GM18499 (cell line): ENCODE data around the gene RETREG1.
"Not testable (repeated sequence)": the region's sequence is repeated elsewhere in the genome, so short reads cannot be mapped to it uniquely, and the experiment has no call there.

Experiments used
- ATAC-seq: cut with Tn5 transposase; IDR thresholded peaks from one replicate; pipeline ENCODE4 v1.9.1; 2021; ENCODE audit warnings: moderate number of reproducible peaks; ENCODE audit not compliant: insufficient read depth, unreplicated experiment

The RETREG1 gene

DNA sequence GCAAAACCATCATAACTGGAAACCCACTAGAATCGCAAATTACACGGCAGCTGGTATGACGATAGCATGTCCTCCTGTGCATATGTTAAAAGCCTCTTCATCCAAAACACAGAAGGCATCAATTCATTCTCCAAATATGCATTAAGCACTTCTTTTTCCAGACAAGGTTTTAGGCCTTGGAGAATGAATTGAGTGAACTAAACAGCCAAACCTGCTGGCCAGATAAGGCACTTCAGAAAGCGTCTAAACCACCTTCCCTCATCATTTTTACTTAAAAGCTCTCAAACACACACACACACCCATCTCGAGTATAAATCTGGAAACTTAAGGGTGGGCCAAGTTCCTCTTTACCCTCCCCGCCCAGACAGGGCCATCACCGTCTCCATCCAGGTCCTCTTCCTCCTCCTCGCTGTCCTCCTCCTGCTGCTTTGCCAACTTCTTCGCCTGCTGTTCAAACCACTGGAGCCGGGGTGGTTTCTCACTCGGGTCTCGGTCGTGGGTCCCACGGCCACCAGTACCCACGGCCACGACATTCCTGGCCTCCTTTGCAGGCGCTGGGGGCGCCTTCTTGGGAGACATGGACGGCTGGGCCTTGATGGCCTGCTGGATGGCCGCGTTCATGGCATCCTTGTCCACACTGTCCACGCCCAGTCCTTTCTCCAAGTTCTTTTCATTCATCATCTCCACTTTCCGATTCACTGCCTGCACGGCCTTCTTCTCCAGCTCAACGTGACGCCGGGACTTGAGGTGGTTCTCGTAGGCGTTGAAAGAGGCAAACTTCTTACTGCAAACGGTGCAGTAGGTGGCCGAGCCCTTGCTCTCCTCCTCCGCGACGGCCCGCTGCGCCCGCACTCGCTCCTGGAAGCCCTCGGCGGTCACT is 151.9 kb downstream of the RETREG1 start:
- no peak for ATAC-seq

- no peak for ATAC-seq
These were observed 152.6 kb downstream of the RETREG1 start for GRCh38 chr5:16464231-16464630.

DNA sequence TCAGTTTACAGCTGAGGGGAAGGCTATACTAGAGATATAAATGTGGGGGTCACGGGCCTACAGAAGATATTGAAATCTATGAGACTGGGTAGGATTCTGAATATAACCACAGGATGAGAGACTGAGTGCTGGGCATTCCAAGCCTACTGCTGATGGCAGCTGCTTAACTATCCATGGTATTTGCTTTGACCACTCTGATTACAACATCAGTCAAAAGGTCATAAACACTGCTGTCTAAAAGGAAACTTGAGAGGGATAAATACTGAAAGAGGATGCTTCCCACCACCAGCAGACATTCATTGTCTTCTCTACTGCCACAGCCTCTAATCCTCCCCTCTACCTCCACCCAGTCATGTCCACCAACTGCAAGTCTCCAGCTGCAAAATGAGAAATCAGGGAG is 155.0 kb downstream of the RETREG1 start:
- no peak for ATAC-seq

- no peak for ATAC-seq
These were observed 155.8 kb downstream of the RETREG1 start for GRCh38 chr5:16461026-16461425.

- no peak for ATAC-seq
These were observed 157.3 kb downstream of the RETREG1 start for GRCh38 chr5:16459451-16459850.

- ATAC-seq = no peak
These were observed 158.9 kb downstream of the RETREG1 start for GRCh38 chr5:16457853-16458252.

DNA sequence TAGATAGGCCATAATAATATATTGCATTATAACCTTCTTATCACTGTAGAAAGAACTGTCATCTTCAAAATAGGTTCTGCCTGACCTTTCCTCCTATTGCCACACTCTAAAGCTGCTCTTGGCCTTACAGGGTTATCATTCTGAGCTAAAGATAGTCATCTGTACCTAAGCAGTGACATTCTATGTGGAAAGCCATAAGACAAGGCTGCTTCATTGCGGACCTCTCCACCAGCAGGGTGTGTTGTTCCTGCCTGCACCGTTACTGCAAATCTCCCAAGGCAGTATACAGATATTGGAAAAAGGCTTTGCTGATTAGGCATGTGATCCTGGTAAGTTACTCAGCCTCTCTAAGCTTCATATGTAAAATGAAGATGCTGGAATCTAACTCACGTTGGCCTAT is 159.3 kb downstream of the RETREG1 start:
- ATAC-seq = no peak

DNA sequence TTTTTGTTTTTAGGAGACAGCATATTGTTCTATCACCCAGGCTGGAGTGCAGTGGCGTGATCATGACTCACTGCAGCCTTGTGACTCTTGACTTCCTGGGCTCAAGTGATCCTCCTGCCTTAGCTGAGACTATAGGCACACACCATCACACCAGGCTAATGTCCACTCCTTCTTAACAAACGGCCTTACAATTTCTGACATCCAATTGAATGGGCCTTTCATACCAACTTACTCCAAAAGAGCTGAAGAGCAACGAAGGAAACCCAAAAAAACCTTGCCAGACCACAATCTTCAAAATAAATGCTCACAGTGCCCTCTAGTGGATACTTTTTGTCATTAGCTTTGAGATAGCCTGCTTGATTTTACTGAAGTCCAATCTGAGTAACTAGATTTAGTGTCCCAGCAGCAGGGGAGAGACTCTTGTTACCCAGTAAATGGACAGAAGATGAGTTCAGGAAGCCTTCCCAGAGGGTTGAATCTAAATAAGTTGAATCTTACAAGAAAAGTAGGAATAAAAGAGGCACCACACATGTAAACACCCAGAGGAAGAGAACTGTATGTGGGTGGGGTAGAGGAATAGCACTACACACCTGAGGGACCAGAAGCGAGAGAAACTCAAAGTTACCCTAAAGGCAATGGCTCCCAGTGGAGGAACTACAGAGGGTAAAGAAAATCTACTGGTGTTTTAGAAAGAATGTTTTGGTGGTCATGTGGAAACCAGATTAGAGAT is 160.5 kb downstream of the RETREG1 start:
- peak; percentile 58 for ATAC-seq

- no peak for ATAC-seq
These were observed 161.1 kb downstream of the RETREG1 start for GRCh38 chr5:16455668-16456067.

GRCh38 chr5:16454686-16455085 is 162.1 kb downstream of the RETREG1 start:
- no peak for ATAC-seq

DNA sequence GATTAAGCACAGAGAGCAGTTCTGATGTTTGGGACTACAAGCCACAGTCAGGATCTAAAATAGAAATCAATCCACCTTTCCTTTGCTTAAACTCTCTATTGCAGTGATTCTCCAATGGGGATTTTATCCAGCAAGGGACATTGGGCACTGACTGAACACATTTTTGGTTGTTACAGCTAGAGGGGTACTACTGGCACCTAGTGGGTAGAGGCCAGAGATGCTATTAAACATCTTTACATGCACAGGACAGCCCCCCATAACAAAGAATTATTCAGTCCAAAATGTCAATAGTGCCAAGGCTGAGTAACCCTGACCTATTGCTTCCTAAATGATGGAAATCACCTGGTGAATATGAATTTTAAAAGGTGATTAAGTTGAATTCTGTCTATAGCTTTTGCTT is 163.2 kb downstream of the RETREG1 start:
- no peak for ATAC-seq

GRCh38 chr5:16450163-16450562 is 166.6 kb downstream of the RETREG1 start:
- ATAC-seq = no peak

DNA sequence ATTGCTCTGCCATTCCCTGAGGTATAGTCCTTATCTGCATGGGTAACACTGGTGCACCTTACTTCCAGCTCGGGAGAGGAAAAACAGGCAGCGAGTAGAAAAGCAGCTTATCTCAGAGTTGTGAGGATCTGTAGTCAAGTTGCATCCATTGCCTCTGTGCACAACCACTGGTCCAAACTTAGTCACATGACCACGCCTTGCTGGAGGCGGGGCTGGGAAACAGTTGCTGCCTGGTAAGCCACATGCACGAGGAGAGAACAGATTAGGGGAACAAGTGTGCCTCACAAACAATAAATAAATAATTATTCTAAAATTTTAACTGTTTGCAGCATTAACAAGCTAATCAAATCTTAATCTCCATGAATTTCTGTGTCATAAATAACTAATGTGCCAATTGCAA is 169.8 kb downstream of the RETREG1 start:
- no peak for ATAC-seq

DNA sequence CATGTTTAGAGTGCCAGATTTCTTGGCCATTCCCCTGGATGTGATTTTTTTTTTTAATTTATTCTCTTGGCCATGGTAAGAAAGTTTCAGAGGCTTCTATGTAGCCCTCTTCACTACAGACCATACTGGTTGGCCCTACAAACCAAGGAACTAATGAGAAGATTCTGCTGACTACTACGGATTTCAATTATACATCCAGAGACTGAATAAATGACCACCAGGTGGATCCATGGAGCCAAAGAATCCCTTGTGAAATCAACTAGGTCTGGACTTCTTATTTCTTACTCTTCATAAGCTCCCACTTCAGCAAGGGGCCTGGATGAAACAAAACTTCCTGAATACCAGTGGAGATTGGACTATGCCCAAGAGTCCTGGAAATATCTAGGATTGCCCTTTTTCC is 178.8 kb downstream of the RETREG1 start:
- ATAC-seq = no peak

- ATAC-seq = not testable (repeated sequence)
These were observed 180.6 kb downstream of the RETREG1 start for GRCh38 chr5:16436065-16436682.

- no peak for ATAC-seq
These were observed 185.3 kb downstream of the RETREG1 start for GRCh38 chr5:16431490-16431889.

- ATAC-seq = no peak
These were observed 186.3 kb downstream of the RETREG1 start for GRCh38 chr5:16430349-16431089.

DNA sequence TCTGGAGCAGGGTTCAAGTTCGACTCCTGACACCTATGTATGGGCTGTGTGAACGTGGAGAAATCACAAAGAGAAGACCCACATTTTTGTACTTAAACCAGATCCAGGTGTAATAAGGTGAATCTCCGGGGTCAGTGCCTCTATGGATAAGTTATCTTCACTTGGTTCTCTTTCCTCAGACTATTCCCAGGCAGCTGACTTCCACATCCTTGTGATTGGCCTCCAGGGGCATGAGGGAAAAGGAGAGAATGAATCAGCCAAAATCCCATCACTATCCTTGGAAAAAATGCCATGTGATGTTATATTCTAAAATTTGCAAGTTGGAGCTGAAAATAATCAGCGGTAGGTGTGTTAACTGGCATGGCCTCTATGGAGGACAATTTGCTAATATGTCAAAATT is 188.4 kb downstream of the RETREG1 start:
- ATAC-seq = no peak

GRCh38 chr5:16427587-16427986 is 189.2 kb downstream of the RETREG1 start:
- ATAC-seq = no peak
